Peyer's patch (tissue), 4 donors: ENCODE results near the gene TNFRSF18. TPM values are rescaled to one million over a fixed set of nuclear protein-coding genes. Genes with fewer than 3 reads are reported as not detected.

Experiments
- DNase-seq, 3 donors: peaks; one replicate each; pipeline ENCODE4 v3.0.0-alpha.2; 2017 to 2019
- H3K27ac ChIP-seq, 4 donors: fragments of 200-600 bp; sonication (generic); one replicate each; pipeline ENCODE4 v1.5.1; 2016 to 2019
- H3K27me3 ChIP-seq, 2 donors: fragments of 200-600 bp; sonication (generic); one replicate each; pipeline ENCODE4 v1.5.1; 2019
- H3K36me3 ChIP-seq, 3 donors: fragments of 200-600 bp; sonication (generic); one replicate each; pipeline ENCODE4 v1.5.1; 2016 to 2019
- H3K4me1 ChIP-seq, 4 donors: fragments of 200-600 bp; sonication (generic); one replicate each; pipeline ENCODE4 v1.5.1; 2016 to 2019
- H3K4me3 ChIP-seq, 4 donors: fragments of 200-600 bp; sonication (generic); 1 replicate in 3 of 4; 2 replicates in 1 of 4; pipeline ENCODE4 v1.5.1; 2016 to 2019; ENCODE audit warnings: mild to moderate bottlenecking in 1 of 4
- H3K9me3 ChIP-seq, 4 donors: fragments of 200-600 bp; sonication (generic); one replicate each; pipeline ENCODE4 v1.5.1; 2016 to 2019; ENCODE audit warnings: mild to moderate bottlenecking in 1 of 4
- POLR2A ChIP-seq, 2 donors: fragments of 450-650 bp; IDR thresholded peaks; one replicate each; pipeline ENCODE4 v1.5.1; 2017; ENCODE audit warnings: antibody characterized with exemption in 2 of 2, mild to moderate bottlenecking in 2 of 2, moderate library complexity in 2 of 2
- total RNA-seq, 4 donors: library from RNA; depleted of rRNA; stranded (reverse); fragments of >200 nt; gene quantifications; one replicate each; pipeline ENCODE4 v1.1.0, GENCODE V29; 2016
- TF ChIP-seq, protein P1 (sequence below), 6 experiments: fragments of 450-650 bp in 4 of 6; fragments of 200-600 bp in 2 of 6; sonication (generic) in 1 of 6; IDR thresholded peaks; one replicate each; pipeline ENCODE4 v1.5.1; 2017 to 2019; ENCODE audit warnings: antibody characterized with exemption in 6 of 6, mild to moderate bottlenecking in 3 of 6, moderate library complexity in 1 of 6

The TNFRSF18 gene
- total RNA-seq, 4 donors from 2014 or later, result 0.70 to 38.0 (median 3.2) TPM; not detected in 1

GRCh38 chr1:1218524-1219200 lies 12.3 kb upstream of the TNFRSF18 start:
- TF ChIP-seq POLR2A (IDR thresholded peaks at IDR 0.05), result no peak
- TF ChIP-seq, protein P1, sequence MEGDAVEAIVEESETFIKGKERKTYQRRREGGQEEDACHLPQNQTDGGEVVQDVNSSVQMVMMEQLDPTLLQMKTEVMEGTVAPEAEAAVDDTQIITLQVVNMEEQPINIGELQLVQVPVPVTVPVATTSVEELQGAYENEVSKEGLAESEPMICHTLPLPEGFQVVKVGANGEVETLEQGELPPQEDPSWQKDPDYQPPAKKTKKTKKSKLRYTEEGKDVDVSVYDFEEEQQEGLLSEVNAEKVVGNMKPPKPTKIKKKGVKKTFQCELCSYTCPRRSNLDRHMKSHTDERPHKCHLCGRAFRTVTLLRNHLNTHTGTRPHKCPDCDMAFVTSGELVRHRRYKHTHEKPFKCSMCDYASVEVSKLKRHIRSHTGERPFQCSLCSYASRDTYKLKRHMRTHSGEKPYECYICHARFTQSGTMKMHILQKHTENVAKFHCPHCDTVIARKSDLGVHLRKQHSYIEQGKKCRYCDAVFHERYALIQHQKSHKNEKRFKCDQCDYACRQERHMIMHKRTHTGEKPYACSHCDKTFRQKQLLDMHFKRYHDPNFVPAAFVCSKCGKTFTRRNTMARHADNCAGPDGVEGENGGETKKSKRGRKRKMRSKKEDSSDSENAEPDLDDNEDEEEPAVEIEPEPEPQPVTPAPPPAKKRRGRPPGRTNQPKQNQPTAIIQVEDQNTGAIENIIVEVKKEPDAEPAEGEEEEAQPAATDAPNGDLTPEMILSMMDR (IDR thresholded peaks at IDR 0.05), result no peak
- H3K27me3 ChIP-seq, result no peaks in the 10 kb centered on the region
- no peak for DNase-seq
- peaks cover 0 to 15% (median 13%) of the 10 kb centered on the region in 4 donors for H3K4me1 ChIP-seq
- H3K4me3 ChIP-seq, result no peak overlapping the region
- H3K9me3 ChIP-seq, result no peaks in the 10 kb centered on the region
- no peak overlapping the region for H3K27ac ChIP-seq
- peaks cover 0 to 71% (median 0%) of the 10 kb centered on the region in 3 donors for H3K36me3 ChIP-seq

- no peak for DNase-seq
- Histone ChIP-seq H3K27ac (peak overlapping the region in 1 of 4 donors; percentile 25), H3K4me1 (peaks cover 0 to 22% (median 18%) of the 10 kb centered on the region in 4 donors), H3K4me3 (no peak overlapping the region), H3K27me3 (no peaks in the 10 kb centered on the region), H3K9me3 (no peaks in the 10 kb centered on the region), H3K36me3 (peaks cover 0 to 63% (median 0%) of the 10 kb centered on the region in 3 donors)
- TF ChIP-seq, protein P1 (IDR thresholded peaks at IDR 0.05), result no peak
- no peak for TF ChIP-seq POLR2A (IDR thresholded peaks at IDR 0.05)
Observed at GRCh38 chr1:1217621-1218523, 11.5 kb upstream of the TNFRSF18 start.

DNA sequence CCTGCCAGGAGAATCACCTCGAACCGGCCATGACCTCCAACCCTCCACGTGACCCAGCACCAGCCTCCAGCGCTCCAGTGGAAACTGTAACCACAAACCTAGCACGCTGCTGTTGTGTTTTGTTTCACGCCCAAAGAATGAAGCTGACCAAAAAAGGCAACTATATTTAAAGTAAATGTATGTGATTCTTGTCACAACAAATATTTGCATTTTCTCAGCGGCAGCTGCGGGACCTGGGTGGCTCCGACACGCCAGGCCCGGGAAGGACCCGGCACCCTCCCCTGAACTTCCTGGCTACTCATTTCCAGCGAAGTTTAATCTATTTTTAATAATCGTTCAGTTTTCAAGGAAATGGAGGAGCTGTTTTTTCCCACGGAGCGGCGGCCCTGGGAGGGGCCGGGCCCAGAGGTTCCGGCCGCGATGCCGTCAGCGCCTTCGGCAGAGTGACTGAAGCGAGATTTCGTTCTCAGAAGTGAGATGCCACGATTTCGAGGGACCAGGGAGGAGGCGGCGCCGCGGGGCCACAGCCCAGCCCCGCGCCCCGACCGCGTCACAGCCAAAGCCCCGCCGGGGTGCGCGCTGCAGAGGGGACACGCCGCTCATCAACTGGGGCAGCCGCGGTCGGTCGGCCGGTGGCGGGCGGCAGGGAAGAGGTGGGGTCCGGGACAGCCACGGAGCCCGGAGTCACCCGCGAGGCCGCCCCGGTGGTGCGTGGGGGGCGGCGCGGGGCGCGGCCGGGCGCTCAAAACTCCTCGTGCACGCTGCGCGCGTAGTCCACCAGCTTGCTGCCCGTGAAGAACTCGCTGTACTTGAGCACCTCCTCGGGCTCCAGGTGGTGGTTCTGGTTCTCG lies 10.6 kb upstream of the TNFRSF18 start:
- H3K27ac ChIP-seq, result peak overlapping the region in 1 of 4 donors; percentile 43
- no peak for DNase-seq
- H3K36me3 ChIP-seq, result peaks cover 0 to 54% (median 0%) of the 10 kb centered on the region in 3 donors
- H3K4me3 ChIP-seq, result no peak overlapping the region
- TF ChIP-seq, protein P1 (IDR thresholded peaks at IDR 0.05), result no peak
- no peak for TF ChIP-seq POLR2A (IDR thresholded peaks at IDR 0.05)
- no peaks in the 10 kb centered on the region for H3K27me3 ChIP-seq
- no peaks in the 10 kb centered on the region for H3K9me3 ChIP-seq
- peaks cover 0 to 31% (median 18%) of the 10 kb centered on the region in 4 donors for H3K4me1 ChIP-seq

- Histone ChIP-seq H3K4me1 (peaks cover 0 to 36% (median 18%) of the 10 kb centered on the region in 4 donors), H3K36me3 (peaks cover 0 to 45% (median 0%) of the 10 kb centered on the region in 3 donors), H3K27ac (peak overlapping the region in 1 of 4 donors; percentile 43), H3K4me3 (no peak overlapping the region), H3K9me3 (no peaks in the 10 kb centered on the region), H3K27me3 (no peaks in the 10 kb centered on the region)
- TF ChIP-seq, protein P1 (IDR thresholded peaks at IDR 0.05), result no peak
- TF ChIP-seq POLR2A (IDR thresholded peaks at IDR 0.05), result no peak
- DNase-seq, result no peak
Observed at GRCh38 chr1:1215881-1216605, 9.7 kb upstream of the TNFRSF18 start.
